NT2/D1 (cell line): Measurements from ENCODE around the gene OAT.

Source experiments
- SUZ12 ChIP-seq: IDR thresholded peaks from 2 replicates; pipeline ENCODE4 v1.6.1; 2011; ENCODE audit not compliant: insufficient read length, insufficient read depth; ENCODE audit errors: extremely low read depth
- YY1 ChIP-seq: IDR thresholded peaks from 2 replicates; pipeline ENCODE4 v1.6.1; 2011; ENCODE audit not compliant: insufficient read length, insufficient read depth
- ZNF274 ChIP-seq: IDR thresholded peaks from 2 replicates; pipeline ENCODE4 v1.6.1; 2011; ENCODE audit warnings: mild to moderate bottlenecking, low read depth, low read length

DNA sequence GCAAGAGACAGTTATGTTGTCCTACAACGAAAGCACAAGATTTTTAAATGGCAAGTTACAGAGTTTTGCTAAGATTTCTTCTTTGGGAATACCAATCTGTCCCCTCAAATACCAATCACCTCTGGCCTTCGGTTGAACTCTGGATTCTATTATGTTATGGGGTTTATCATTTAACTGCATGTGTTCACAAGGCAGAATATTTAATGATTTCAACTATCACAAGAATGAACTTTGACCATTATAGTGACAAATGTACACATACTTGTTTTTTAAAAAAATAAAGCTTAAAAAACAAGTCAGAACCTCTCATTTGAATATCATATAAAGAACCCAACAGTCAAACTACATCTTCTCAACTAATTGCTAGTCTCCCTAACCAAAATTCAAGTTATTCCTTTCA, 11.3 kb downstream of the OAT start:
- TF ChIP-seq YY1 (no peak), ZNF274 (no peak), SUZ12 (no peak)
